Measurements from ENCODE around the gene TSGA10IP. TPM values are rescaled to one million over a fixed set of nuclear protein-coding genes. Genes with fewer than 3 reads are reported as not detected.

TSGA10IP gene
- total RNA-seq, 1 experiment from 2014 or later, result not detected

DNA sequence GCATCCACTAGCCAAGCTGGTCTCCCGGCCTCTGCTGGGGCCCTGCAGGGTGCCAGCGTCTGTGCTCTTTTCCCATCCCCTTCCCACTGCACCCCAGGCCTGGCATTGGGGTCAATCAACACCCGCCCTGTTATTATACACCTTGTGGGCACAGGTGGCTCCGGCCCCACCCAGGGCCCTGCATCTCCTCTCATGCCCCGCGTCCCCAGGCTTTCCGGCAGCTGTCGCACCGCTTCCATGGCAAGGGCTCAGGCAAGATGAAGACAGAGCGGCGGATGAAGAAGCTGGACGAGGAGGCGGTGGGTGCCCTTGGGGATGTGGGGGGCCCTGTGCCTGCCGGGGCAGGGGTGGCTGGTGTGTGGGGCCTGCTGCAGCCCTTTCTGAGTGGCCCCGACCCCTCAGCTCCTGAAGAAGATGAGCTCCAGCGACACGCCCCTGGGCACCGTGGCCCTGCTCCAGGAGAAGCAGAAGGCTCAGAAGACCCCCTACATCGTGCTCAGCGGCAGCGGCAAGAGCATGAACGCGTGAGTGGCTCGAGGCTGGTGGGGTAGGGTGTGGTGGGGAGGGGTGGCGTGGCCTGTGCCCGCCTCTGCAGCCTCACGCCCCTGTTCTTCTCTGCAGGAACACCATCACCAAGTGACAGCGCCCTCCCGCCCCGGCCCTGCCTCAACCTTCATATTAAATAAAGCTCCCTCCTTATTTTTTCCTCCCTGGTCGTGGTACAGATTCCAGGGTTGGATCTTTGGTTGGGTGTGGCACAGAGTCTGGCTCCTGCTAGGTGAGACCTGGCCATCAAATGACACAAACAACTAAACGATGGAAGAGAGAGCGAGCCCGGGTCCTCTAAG, 33.3 kb downstream of the TSGA10IP start:
- Histone ChIP-seq H3K27me3 (ENCODE audit: insufficient read depth, low read length) (no peaks in the 10 kb centered on the region), H2AFZ (ENCODE audit: low read depth, low read length, poor library complexity, severe bottlenecking) (no peak overlapping the region), H3K9me3 (ENCODE audit: control insufficient read depth in 1 of 2, insufficient read depth in 1 of 2, low read depth in 1 of 2, low read length in 2 of 2) (no peaks in the 10 kb centered on the region), H3K4me1 (ENCODE audit: control insufficient read depth in 1 of 2, insufficient read depth in 2 of 2, low read length in 2 of 2) (no peaks in the 10 kb centered on the region), H3K9me2 (ENCODE audit: insufficient read depth) (no peaks in the 10 kb centered on the region), H3K79me2 (ENCODE audit: insufficient read depth, low read length) (no peaks in the 10 kb centered on the region), H4K20me1 (ENCODE audit: insufficient read depth) (no peaks in the 10 kb centered on the region), H3K27ac (ENCODE audit: low read depth, low read length) (no peak overlapping the region), H3K4me3 (replicated peaks in 1 of 2; ENCODE audit: low read depth in 1 of 2, low read length in 2 of 2) (no peak overlapping the region), H3K36me3 (ENCODE audit: control insufficient read depth in 1 of 2, insufficient read depth in 2 of 2, low read length in 2 of 2) (peaks cover 2 to 4% of the 10 kb centered on the region in 2 experiments; a peak in 2 of 4 replicates), H3K9ac (ENCODE audit: low read length) (no peak overlapping the region), H3K4me2 (ENCODE audit: low read length) (no peak overlapping the region)
- DNase-seq (ENCODE audit: low read depth, low spot score) (no peak), ATAC-seq (no peak)
- ChIA-PET POLR2A (no interaction called here), RAD21 (ENCODE audit: low non-redundant PET in 1 of 2, low total read pairs in 2 of 2, uncharacterized antibody in 2 of 2, unreplicated experiment in 2 of 2) (no interaction called here), CTCF (interaction anchor here (1.3 kb wide), 1 partner anchor 10 kb away, joined by 3 read pairs; no protein-coding TSS in a partner anchor)
- intact Hi-C loops (cut with micrococcal nuclease), result no loop called here
- TF ChIP-seq ZFX (IDR thresholded peaks at IDR 0.05), result no peak
- TF ChIP-seq EZH2 (IDR thresholded peaks at IDR 0.05), result no peak
- TF ChIP-seq, protein P1, sequence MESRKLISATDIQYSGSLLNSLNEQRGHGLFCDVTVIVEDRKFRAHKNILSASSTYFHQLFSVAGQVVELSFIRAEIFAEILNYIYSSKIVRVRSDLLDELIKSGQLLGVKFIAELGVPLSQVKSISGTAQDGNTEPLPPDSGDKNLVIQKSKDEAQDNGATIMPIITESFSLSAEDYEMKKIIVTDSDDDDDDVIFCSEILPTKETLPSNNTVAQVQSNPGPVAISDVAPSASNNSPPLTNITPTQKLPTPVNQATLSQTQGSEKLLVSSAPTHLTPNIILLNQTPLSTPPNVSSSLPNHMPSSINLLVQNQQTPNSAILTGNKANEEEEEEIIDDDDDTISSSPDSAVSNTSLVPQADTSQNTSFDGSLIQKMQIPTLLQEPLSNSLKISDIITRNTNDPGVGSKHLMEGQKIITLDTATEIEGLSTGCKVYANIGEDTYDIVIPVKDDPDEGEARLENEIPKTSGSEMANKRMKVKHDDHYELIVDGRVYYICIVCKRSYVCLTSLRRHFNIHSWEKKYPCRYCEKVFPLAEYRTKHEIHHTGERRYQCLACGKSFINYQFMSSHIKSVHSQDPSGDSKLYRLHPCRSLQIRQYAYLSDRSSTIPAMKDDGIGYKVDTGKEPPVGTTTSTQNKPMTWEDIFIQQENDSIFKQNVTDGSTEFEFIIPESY (IDR thresholded peaks at IDR 0.05; ENCODE audit: extremely low read depth, insufficient replicate concordance, low read length), result no peak
- TF ChIP-seq EZH2phosphoT487 (IDR thresholded peaks at IDR 0.05; ENCODE audit: borderline replicate concordance), result no peak
- TF ChIP-seq SP1 (IDR thresholded peaks at IDR 0.05; ENCODE audit: low read depth), result no peak
- no peak for TF ChIP-seq POLR2A (IDR thresholded peaks at IDR 0.05; ENCODE audit: borderline replicate concordance, extremely low read depth, insufficient read depth, insufficient read length)
- no peak for TF ChIP-seq YY1 (IDR thresholded peaks at IDR 0.05; ENCODE audit: extremely low read depth, insufficient replicate concordance, low read depth, low read length)
- no peak for TF ChIP-seq SRF (IDR thresholded peaks at IDR 0.05; ENCODE audit: low read depth)
- no TSS peak for BruUV-seq (replicated peaks)
